ENCODE data around the gene MED27.

Gene MED27

DNA sequence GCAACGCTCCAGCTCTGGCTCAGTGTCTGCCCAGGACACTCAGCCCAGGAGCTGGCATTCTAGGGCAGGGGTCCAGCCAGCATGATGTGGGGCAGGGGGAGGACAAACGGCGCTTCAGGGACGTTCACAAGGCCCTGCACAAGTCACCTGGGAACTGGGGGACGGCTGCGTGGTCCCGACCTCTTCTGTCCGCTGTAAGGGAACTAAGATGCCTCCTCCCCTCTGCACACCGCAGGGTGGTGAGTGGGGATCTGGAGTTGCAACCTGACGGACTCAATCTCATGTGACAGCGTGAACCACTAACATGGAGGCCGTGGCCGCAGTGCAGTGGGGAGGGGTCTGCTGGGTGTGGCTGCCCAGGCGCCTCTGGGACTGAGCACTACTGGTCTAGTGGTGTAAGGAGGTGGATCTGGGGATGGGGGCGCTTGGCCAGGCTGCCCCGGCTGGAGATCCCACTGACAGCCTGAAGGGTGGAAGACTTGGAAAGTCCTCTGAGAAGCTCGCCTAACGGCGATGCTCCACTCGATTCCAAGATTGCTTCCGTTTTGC, 251.8 kb downstream of the MED27 start:
- no peak for DNase-seq

DNA sequence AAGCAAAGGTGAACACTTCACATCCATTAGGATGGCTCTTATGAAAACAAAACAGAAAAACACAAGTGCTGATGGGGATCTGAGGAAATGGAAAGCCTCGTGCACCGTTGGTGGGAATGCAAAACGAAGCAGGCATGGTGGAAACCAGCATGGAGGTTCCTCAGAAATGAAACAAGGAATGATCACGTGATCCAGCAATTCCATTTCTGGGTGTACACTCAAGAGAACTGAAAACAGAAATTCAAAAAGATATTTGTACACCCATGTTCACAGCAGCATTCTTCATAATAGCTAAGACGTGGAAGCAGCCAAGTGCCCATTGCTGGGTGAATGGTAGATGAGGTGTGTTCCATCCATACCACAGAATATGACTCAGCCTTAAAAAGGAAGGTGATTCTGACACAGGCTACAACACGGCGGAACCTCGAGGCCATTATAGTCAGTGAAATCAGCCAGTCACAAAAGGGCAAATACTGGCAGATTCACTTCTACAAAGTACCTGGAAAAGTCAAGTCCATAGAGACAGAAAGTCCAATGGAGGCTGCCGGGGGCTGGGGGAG, 252.6 kb downstream of the MED27 start:
- no peak for DNase-seq

DNA sequence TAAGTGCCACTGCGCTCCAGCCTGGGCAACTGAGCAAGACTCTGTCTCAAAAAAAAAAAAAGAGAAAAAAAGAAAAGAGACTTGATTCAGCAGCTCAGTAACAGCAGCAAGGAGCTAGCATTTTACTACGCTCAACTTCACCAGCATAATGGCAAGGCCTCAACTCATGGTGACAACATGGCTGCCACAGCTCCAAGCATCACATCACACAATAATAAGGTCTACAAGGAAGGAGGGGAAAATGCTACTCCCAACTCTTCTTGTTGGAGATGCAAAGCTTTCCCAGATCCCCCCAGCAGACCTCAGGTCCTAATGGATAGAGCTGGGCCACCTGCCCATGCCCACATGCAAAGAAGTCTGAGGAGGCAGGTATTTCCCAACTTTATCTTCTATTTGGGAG, 253.6 kb downstream of the MED27 start:
- DNase-seq, result no peak

DNA sequence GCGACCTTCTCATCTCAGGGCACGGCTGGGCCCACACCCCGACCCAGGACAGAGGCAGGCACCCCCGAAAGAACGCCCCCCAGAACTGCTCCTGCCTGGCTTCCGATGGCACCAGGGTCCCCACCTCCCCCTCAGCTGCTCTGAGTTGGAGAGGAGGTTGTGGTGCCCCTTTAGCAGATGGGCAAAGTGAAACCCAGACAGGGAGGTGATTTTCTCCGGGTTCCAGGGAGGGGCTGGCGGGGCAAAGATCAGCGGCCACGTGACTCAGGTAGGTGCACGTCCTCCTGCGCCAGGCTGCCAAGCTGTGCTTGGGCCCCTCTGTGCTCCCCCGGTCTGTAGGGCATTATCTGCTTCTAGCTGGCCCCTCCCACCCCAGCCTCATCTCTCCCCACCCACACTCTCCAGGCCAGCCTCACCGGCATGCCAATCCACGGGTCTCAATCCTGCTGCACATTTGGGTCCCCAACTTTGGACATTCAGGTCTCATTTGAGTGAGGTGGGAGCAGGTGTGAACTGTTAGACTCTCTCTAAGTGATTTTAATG, 254.6 kb downstream of the MED27 start:
- no peak for DNase-seq

DNA sequence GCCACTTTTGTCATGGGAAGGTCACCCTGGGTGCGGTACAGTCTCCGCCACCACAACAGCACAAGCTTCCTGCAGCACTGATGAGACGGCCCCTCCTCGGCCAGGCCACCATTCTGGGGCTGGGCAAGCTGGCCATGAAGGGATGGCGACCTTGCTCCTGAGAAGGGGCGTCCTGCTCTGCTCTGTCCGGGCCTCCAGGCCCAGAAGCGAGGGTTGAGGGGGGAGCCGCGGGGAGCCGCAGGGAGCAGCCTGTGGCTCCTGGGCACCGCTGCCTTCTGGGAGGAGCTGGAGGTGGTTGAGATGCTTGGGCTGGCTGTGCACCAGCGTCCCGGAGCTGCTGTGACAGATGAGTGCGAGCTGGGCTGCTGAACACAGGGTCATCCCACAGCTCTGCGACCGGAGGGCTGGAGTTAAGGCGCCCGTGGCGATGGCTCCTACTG, 255.5 kb downstream of the MED27 start:
- no peak for DNase-seq

DNA sequence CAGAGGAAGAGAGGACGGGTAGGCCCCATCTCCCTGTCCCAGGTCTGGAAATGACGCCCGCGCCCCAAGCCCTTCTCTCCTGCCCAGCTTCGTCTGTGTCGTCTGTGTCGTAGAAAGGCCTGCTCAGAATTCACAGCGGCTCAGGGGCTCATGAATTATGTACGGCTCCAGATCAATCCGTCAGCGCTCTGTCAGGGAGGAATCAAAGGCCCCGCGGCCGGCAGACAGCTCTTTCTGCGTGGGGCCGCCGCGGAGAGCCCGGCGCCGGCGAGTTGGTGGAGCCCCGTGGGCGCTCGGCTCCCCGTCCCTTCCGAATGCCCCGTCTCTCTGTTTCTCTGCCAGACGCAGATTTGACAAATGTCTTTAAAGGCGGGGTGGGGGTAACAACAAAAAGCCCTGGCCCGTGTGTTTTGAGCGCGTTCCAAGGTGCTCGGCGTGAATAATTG, 255.9 kb downstream of the MED27 start:
- no peak for DNase-seq

DNA sequence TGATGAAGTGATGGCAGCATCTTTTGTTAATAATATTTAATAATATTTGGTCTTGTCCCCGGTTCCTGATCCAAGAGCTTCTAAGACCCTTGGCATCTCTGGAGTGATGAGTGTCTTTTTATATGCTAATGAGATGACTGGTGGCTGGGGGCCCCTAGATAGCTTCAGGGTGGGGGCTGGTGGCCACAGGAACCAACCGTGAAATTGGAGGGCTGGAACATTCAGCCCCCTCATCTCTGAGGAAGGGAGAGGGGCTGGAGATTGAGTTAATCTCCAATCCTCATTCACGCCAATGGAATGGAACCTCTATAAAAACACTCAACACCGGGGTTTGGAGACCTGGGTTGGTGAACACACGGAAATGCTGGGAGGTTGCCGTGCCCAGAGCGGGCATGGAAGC, 261.6 kb downstream of the MED27 start:
- DNase-seq, result no peak

DNA sequence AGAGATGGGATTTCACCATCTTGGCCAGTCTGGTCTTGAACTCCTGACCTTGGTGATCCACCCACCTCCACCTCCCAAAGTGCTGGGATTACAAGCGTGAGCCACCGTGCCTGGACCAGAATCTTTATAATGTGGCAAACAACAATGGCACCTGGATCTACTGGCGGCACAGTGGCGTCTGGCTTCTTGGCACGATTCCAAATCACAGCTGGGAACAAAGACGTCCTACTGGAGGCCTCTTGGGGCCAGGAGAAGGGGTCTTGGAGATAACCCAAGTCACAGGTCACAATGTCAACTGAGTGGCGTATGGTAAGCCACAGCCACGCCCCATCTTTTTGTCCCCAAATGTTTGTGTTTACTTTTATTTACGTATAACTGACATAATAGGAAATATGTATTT, 262.0 kb downstream of the MED27 start:
- no peak for DNase-seq

DNA sequence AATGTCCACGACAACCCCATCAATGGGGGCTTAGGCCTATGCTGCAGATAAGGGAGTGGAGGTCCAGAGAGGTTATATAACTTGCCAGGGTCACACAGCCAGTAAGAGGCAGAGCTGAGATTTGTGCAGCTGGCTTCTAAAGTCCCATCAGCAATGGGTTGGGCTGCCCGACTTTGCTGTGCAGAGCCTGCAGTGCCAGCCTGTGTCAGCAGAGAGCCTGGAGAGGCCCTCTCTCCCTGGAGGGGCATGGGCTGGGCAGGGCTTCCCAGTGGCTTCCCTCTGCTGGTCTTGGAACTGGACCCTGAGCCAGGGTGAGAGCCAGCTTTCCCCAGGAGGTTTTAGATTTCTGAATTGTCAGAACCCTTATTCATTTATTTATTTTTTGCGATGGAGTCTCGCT, 262.6 kb downstream of the MED27 start:
- DNase-seq, result no peak

DNA sequence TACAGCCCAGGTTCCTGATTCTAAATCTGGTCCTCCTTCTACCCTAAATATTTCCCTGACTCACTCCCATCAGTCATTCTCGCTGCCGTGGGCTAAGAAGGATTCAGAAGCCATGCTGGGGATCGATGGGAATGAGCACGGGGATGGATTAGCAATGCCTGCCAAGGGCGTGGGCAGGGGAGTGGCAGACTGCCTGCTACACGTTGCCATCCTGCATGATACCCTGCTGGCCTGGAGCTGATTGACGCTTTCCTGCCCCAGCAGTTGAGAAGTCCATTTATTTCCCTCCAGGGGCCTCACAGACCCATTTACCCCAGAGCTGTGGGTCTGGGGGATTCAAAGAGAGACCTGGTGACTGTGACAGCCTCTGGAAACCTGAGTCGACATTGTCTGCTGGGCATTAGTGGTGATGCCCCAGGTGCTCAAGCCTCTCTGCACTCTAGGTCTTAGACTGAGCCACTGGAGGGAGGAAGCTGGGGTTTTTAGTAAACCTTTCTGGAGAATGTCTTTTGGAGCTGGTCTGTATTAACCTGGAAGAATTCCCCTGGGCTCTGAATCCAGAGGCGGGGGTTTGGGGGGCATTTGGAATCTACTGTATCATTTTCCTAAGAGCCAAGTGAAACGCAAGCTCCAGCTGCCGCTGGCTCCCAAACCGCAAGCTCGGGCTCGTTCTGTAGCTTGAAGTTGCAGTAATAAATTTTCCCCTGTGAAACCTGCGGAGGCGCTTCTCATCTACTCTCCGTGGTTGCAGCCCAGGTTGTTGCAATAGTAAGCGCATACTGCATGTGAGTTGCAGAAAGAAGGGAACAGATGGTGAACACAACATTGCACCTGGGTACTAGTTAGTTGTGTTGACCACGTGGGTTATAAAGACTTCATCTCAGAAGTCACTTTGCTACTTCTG, 263.4 kb downstream of the MED27 start:
- no peak for DNase-seq

DNA sequence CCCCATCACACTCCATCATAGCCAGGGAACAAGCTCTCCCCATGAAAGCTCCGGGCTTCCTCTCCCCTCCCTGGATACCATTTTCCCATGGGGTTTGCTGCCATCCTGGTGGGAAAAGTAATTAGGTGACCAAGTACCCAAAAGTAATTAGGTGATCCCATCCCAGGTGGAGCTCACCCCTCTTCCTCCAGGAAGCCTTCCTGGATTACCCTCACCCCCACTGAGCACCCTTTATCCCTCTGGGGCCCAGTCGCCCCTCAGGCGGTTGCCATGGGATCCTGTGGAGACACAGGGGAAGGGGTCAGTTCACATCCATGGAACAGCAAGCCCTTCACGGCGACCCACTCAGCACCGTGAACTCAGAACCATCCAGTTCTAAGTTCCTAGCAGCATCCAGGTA, 265.0 kb downstream of the MED27 start:
- no peak for DNase-seq

DNA sequence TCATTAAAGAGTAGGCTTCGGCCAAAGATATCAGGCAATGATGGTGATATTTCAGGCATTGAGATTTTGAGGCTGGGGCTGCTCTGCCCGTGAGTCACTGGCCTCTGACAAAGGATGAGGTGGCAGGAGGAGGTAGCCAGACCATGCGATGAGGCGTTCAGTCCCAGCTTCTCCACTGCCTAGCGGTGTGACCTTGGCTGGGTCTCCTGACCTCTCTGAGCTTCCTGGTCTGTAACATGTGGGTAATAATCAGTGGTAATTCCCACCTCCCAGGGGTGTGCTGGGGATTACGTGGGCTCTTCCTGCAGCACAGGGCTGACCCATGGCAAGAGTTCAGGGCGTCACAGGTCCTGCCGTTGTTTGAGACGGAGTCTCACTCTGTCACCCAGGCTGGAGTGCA, 266.6 kb downstream of the MED27 start:
- DNase-seq, result no peak

DNA sequence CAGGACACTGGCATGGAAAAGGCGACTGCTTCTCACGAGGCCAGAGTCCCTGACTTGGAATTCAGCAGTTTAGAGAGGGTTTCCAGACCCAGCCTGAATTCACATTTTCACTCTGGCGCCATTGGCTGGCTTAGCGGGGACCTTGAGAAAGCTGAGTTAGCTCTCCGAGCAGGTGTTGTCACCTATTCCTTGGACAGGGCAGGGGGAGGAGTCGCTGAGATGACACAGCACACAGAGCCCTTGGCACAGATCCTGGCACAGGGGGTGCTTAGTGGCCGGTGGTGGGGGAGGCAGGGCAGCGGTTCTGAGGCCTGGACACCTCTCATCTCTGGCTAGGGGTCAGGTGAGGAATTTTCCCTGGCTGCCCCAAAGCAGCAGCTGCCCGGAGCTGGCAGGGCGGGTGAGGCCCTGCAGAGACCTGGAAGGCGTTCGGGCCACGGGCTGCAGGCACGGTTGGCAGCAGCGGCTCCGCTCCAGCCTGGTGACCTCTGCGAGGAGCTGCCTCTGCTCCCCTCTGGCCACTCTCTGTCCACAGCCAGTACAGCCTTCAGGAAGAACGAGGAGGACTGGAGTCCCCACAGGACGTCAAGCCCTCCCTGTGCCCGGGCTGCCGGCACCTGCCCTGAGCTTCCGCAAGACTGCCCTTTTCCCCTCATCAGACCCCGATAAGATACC, 267.4 kb downstream of the MED27 start:
- DNase-seq, result no peak

DNA sequence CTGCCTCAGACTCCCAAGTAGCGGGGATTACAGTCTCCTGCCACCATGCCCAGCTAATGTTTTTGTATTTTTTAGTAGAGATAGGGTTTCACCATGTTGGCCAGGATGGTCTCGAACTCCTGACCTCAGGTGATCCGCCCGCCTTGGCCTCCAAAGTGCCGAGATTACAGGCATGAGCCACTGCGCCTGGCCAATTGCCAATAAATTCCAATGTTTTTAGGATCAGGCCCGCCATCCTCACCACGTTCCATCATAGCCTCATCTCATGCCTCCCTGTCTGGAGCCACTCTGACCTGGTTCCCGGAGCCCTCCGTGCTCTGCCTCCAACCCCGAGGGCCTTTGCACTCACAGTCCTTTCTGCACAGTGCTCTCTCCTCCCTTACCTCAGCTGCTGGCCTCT, 268.3 kb downstream of the MED27 start:
- DNase-seq, result no peak

DNA sequence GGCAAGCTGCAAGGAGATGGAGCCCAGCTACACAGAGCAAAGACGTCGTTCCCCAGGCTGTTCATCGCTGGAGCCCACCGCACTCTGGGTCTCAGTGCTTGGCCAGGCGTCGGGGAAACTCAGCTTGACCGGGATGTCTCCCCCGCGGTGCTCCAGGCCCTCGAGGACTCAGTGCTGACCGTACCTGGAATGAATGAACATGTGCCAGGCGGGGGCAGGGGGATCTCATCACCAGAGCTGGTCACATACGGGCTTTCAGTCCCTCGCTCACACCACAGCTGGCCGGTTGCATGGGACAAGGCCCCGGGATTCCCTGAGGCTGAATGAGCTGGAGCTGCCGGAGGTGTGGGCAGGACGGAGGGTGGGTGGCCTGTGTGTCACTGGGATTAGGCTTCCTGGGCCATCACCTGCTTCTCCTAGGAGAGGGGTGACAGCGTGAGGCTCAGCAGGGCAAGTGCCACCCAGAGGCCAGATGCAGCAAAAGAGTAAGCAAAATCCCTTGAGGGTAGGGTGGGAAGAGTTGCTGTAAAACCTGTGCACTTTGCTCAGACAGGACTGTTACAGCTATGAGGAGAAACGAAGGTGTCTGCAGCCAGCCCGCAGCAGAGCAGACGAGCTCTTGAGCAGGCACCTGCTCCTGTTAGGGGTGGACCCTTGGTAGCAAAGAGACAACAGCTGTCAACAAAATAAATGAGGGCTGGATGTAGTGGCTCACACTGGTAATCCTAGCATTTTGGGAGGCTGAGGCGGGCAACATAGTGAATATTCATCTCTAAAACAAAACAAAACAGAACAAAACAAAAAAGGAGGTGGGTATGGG, 269.1 kb downstream of the MED27 start:
- no peak for DNase-seq
